ENCODE results near the gene RUVBL2.
"Not testable (repeated sequence)": the region's sequence is repeated elsewhere in the genome, so short reads cannot be mapped to it uniquely, and the experiment has no call there.

RUVBL2 gene

GRCh38 chr19:49018388-49019241 lies 24.9 kb downstream of the RUVBL2 start:
- DNase-seq = not testable (repeated sequence)

- peak; percentile 41 to 60 (median 51) for DNase-seq
These were observed 25.7 kb downstream of the RUVBL2 start for GRCh38 chr19:49019242-49019932.

DNA sequence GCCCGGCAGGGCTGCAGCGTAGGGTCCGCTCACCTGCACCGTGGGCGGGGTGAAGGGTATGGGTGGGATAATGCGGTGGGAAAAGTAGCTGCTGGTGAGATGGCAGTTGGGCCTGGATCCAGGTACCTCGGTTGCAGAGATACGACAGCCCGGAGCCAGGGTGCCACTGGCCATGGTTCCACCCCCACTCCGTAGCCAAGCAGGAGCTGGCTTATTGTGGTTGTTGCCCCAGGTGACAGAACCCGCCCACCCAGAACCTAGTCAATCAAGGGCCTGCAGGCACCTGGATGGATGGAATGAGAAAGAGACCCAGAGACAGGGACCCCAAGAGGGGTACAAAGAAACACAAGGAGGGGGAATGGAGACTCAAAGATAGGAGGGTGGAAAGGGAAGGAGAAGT lies 26.7 kb downstream of the RUVBL2 start:
- DNase-seq = no peak

DNA sequence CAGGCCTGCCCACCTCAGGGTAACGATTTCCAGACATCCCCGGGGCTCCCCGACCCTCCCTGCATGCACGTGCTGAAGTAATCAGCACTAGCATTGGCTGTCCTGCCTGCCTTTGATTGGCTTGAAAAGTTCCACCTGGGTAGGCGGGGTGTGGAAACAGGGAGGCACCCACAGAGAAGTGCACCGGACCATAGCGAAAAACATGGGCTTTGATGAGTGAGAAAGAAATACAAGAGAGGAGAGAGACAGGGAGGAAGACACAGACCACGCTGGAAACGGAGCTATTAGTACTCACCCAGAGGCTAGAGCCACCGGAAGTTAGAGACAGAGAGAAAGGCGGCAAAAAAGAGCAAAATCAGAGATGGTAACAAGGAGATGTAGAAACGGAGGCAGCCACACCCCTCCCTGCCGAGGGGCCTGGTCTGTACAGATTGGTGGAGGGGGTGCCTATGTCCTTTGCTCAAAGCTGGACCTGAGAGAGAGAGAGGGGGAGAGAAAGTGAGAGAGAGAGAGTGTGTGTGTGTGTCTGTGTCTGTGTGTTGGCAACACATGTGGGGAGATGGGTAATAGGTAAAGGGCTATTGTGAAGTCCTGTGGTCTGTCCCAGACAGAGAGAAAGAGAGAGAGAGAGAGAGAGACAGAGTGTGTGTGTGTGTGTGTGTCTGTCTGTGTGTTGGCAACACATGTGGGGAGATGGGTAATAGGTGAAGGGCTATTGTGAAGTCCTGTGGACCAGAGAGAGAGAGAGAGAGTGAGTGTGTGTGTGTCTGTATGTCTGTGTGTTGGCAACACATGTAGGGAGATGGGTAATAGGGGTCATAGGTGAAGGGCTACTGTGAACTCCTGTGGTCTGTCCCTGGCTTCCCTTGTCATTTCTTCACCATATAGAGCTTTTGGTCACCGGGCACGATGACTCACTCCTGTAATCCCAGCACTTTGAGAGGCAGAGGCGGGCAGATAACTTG lies 27.5 kb downstream of the RUVBL2 start:
- no peak for DNase-seq

DNA sequence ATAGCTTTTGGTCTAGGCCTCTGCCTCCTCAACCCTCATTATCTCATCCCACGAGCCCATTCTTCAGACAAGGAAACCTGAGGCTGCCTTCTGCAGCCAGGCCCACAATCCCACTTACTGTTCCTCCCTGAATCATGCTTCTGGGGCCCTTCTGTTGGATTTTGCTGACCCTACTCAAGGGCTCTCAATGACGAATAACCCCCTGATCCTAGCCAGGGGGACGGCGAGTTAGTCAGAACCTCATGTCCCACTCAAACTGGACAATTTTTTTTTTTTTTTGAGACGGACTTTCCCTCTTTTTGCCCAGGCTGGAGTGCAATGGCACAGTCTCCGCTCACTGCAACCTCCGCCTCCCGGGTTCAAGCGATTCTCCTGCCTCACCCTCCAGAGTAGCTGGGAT lies 28.4 kb downstream of the RUVBL2 start:
- no peak for DNase-seq

DNA sequence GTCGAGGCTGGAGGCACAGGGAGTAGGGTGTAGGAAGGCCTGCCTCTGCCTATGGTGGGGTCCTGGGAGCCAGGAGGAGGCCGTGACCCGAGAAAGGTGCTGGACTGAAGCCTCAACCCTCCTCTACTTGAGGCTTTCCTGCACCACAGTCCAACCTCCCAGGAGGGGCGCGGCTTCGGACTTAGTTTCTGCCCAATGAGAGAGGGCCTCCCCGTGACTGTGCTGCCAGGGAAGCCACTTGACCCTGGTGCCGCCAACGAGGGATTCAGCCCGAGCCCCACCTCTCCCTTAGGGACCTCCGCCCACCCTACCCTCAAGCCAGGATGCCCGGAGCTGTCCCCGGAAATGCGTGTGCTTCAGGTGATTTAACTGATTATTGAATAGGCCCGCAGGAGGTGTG lies 30.5 kb downstream of the RUVBL2 start, which contains the start of gene CGB3:
Gene CGB3, minus strand, starts transcription at position 101 of the 400 bp plus-strand sequence. CDS start 362 bp downstream, outside the sequence.
- not testable (repeated sequence) for DNase-seq

DNA sequence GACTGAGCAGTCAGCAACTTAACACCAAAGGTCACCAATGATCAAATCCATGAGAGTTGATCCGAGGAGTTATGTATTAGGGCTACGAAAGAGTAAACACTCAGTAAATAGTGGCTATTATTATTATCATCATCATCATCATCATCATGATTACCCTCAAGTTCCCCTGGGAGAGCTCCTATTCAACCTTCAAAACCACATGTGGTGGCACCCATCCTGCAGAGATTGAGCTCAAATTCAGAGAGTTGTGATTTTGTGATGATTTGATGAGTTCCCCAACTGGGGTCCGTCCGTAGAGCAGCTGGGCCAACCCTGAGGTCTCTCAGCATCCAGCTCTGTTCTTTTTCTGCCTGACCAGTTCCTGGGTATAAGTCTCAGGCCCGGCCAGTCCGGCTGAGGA lies 31.4 kb downstream of the RUVBL2 start:
- not testable (repeated sequence) for DNase-seq

- DNase-seq = not testable (repeated sequence)
These were observed 31.9 kb downstream of the RUVBL2 start for GRCh38 chr19:49025599-49025998.

DNA sequence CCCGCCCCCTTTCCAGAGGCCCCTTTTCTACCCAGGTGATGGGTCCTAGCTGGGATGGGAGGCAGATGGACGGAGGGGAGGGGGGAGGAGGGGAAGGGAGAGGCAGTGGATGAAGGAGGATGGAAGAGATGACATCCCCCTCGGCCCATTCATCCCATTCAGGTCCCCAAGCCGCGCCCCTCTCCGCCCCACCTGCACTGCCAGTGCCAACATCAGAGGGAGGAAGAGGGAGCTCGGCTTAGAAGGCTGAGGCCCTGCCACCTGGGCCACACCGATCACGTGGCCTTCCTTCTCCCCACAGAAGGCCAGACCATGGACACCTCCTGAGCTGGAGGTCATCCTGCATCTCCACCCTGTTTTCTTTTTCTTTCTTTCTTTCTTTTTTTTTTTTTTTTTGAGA lies 35.0 kb downstream of the RUVBL2 start:
- not testable (repeated sequence) for DNase-seq

- not testable (repeated sequence) for DNase-seq
These were observed 36.1 kb downstream of the RUVBL2 start for GRCh38 chr19:49029749-49030148.

DNA sequence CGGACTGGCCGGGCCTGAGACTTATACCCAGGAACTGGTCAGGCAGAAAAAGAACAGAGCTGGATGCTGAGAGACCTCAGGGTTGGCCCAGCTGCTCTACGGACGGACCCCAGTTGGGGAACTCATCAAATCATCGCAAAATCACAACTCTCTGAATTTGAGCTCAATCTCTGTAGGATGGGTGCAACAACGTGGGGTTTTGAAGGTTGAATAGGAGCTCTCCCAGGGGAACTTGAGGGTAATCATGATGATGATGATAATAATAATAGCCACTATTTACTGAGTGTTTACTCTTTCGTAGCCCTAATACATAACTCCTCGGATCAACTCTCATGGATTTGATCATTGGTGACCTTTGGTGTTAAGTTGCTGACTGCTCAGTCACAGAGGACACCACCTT lies 36.6 kb downstream of the RUVBL2 start:
- not testable (repeated sequence) for DNase-seq

DNA sequence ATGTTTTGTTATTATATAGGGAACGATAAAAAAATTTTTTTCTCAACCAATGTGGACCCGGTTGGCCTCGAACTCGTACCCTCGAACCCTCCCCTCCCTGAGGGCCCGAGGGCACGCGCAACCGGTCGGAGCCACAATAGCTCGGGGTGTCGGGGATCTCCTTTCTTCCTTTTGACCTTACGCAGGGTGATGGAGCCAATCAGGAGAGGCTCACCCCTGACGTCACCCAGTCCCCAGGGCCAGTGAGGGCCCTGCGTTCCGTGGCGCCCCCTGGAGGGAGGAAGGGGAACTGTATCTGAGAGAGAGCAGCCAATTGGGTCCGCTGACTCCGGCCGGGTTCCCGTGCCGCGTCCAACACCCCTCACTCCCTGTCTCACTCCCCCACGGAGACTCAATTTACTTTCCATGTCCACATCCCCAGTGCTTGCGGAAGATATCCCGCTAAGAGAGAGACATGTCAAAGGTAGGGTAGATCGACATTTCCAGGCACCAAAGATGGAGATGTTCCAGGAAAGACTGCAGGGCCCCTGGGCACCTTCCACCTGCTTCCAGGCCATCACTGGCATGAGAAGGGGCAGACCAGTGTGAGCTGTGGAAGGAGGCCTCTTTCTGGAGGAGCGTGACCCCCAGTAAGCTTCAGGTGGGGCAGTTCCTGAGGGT lies 38.1 kb downstream of the RUVBL2 start, which contains the start of gene CGB2:
Gene CGB2, plus strand, starts transcription at position 249 of the 660 bp plus-strand sequence. Its CDS starts 206 bp downstream, at position 455.
- peak in 3 of 5 donors; percentile 25 to 77 (median 40) for DNase-seq

GRCh38 chr19:49036815-49037214 lies 43.1 kb downstream of the RUVBL2 start, which contains the start of gene CGB1:
CGB1 (minus strand) TSS chr19:49036895; CDS start chr19:49036711, 184 bp downstream.
- peak in 1 of 5 donors; percentile 57 for DNase-seq

- not testable (repeated sequence) for DNase-seq
These were observed 44.4 kb downstream of the RUVBL2 start for GRCh38 chr19:49038111-49038510.

DNA sequence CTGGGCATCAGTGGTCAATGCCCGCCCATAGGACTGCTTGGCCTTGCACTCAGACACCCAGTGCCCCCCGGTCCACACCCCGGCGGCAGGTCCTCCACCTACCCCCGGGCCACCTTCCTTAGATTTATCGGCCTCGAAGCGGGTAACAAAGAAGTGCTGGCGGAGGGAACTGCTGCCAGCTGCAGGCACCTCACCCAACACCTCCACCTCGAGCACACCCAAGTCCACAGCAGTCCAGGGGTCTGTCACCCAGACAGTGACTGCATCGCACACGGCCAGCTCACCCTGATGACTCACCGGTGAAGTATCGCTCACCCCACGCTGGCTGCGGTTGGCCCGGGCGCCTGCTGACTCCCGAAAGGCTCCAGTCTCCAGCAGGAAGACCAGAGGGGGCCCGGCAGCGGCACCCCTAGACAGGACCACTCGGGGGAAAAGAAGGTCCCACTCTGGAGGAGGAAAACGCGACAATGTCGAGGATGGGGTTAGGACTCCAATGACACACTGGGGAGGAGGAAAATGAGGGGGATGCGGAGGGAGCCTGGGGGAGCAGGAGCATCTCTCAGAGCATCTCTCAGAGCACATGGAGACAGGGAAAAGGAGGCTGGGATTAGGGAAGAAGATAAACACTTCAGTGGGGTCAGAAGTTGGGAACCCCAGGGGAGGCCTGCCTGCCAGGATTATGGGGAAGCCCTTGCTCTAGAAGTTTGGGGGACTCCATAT lies 45.0 kb downstream of the RUVBL2 start:
- DNase-seq = not testable (repeated sequence)

DNA sequence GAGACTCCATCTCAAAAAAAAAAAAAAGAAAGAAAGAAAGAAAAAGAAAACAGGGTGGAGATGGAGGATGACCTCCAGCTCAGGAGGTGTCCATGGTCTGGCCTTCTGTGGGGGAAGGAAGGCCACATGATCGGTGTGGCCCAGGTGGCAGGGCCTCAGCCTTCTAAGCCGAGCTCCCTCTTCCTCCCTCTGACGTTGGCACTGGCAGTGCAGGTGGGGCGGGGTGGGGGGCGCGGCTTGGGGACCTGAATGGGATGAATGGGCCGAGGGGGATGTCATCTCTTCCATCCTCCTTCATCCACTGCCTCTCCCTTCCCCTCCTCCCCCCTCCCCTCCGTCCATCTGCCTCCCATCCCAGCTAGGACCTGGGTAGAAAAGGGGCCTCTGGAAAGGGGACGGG lies 46.0 kb downstream of the RUVBL2 start:
- not testable (repeated sequence) for DNase-seq

GRCh38 chr19:49042177-49042576 lies 48.5 kb downstream of the RUVBL2 start:
- no peak for DNase-seq

- not testable (repeated sequence) for DNase-seq
These were observed 49.0 kb downstream of the RUVBL2 start for GRCh38 chr19:49042666-49043065.

DNA sequence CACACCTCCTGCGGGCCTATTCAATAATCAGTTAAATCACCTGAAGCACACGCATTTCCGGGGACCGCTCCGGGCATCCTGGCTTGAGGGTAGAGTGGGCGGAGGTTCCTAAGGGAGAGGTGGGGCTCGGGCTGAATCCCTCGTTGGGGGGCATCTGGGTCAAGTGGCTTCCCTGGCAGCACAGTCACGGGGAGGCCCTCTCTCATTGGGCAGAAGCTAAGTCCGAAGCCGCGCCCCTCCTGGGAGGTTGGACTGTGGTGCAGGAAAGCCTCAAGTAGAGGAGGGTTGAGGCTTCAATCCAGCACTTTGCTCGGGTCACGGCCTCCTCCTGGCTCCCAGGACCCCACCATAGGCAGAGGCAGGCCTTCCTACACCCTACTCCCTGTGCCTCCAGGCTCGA lies 49.9 kb downstream of the RUVBL2 start, which contains the start of gene CGB5:
Gene CGB5, plus strand, starts transcription at position 301 of the 400 bp plus-strand sequence. CDS start 362 bp downstream, outside the sequence.
- DNase-seq = not testable (repeated sequence)

GRCh38 chr19:49049011-49049410 lies 55.3 kb downstream of the RUVBL2 start, which contains the start of gene CGB8:
CGB8 (minus strand) TSS chr19:49049111; CDS start chr19:49048739, 372 bp downstream.
- DNase-seq = not testable (repeated sequence)

DNA sequence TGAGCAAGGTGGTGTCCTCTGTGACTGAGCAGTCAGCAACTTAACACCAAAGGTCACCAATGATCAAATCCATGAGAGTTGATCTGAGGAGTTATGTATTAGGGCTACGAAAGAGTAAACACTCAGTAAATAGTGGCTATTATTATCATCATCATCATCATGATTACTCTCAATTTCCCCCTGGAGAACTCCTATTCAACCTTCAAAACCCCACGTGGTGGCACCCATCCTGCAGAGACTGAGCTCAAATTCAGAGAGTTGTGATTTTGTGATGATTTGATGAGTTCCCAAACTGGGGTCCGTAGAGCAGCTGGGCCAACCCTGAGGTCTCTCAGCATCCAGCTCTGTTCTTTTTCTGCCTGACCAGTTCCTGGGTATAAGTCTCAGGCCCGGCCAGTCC lies 56.1 kb downstream of the RUVBL2 start:
- not testable (repeated sequence) for DNase-seq
